22Rv1 (cell line): ENCODE measurements around the gene RLN3.

Experiments
- H3K27ac ChIP-seq: fragments of 450-650 bp; 2 replicates; pipeline ENCODE4 v1.5.1; 2017
- ZFX ChIP-seq: fragments of 450-650 bp; IDR thresholded peaks from 2 replicates; pipeline ENCODE4 v1.6.1; 2017; ENCODE audit warnings: antibody characterized with exemption, borderline replicate concordance
- TF ChIP-seq, protein P1 (sequence below): fragments of 450-650 bp; IDR thresholded peaks from 2 replicates; pipeline ENCODE4 v1.5.1; 2017; ENCODE audit warnings: mild to moderate bottlenecking

Gene RLN3

DNA sequence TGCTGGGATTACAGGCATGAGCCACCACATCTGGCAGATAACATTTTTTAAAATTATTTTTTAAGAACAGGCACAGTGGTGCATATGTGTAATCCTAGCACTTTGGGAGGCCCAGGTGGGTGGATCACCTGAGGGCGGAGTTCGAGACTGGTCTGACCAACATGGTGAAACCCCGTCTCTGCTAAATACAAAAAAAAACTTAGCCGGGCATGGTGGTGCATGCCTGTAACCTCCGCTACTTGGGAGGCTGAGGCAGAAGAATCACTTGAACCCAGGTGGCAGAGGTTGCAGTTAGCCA is 34.6 kb downstream of the RLN3 start:
- TF ChIP-seq ZFX, result no peak
- TF ChIP-seq, protein P1, sequence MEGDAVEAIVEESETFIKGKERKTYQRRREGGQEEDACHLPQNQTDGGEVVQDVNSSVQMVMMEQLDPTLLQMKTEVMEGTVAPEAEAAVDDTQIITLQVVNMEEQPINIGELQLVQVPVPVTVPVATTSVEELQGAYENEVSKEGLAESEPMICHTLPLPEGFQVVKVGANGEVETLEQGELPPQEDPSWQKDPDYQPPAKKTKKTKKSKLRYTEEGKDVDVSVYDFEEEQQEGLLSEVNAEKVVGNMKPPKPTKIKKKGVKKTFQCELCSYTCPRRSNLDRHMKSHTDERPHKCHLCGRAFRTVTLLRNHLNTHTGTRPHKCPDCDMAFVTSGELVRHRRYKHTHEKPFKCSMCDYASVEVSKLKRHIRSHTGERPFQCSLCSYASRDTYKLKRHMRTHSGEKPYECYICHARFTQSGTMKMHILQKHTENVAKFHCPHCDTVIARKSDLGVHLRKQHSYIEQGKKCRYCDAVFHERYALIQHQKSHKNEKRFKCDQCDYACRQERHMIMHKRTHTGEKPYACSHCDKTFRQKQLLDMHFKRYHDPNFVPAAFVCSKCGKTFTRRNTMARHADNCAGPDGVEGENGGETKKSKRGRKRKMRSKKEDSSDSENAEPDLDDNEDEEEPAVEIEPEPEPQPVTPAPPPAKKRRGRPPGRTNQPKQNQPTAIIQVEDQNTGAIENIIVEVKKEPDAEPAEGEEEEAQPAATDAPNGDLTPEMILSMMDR, result no peak
- no peak overlapping the region for H3K27ac ChIP-seq

DNA sequence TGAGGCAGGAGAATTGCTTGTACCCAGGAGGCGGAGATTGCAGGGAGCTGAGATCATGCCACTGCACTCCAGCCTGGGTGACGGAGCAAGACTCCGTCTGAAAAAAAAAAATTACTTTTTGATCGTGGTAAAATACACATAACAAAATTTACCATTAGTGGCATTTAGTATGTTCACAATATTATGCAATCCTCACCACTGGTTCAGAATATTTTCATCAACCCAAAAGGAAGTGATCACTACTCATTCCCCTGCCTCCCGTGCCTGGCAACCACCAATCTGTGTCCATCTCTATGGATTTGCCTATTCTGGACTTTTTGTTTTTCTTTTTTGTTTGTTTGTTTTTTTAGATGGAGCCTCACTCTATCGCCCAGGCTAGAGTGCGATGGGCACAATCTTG is 35.2 kb downstream of the RLN3 start:
- TF ChIP-seq, protein P1, result no peak
- no peak for TF ChIP-seq ZFX

DNA sequence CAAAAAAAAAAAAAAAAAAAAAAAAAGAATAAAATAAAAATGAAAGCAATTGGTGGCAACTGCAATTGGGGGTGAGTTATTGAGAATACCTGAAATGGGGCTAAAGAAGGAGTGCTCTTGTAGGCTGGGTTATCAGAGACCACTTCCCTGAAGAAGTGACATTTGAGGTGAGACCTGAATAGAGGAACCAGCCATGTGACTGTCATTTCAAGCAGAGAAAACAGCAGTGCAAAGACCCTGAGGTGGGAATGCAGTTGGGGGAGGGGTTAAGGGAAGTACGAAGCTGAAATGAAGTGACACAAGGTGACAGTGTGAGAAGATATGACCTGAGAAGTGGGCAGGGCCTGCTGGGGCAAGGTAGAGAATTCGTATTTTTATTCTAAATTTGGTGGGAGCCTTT is 38.2 kb downstream of the RLN3 start:
- H3K27ac ChIP-seq, result no peak overlapping the region
- no peak for TF ChIP-seq ZFX
- TF ChIP-seq, protein P1, result no peak

More for the DNA sequence above, 35.2 kb downstream of the RLN3 start:
- H3K27ac ChIP-seq, result no peak overlapping the region

DNA sequence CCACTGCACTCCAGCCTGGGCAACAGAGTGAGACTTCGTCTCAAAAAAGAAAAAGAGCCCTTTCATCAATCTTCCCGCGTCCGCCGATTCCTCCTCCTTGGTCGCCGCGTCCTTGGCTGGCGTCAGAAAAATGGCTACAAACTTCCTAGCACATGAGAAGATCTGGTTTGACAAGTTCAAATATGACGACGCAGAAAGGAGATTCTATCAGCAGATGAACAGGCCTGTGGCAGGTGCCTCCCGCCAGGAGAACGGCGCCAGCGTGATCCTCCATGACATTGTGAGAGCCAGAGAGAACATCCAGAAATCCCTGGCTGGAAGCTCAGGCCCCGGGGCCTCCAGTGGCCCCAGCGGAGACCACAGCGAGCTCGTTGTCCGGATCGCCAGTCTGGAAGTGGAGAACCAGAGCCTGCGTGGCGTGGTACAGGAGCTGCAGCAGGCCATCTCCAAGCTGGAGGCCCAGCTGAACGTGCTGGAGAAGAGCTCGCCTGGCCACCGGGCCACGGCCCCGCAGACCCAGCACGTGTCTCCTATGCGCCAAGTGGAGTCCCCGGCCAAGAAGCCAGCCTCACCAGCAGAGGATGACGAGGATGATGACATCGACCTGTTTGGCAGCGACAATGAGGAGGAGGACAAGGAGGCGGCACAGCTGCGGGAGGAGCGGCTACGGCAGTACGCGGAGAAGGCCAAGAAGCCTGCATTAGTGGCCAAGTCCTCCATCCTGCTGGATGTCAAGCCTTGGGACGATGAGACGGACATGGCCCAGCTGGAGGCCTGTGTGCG is 42.5 kb downstream of the RLN3 start:
- no peak for TF ChIP-seq ZFX
- TF ChIP-seq, protein P1, result no peak
- no peak overlapping the region for H3K27ac ChIP-seq

DNA sequence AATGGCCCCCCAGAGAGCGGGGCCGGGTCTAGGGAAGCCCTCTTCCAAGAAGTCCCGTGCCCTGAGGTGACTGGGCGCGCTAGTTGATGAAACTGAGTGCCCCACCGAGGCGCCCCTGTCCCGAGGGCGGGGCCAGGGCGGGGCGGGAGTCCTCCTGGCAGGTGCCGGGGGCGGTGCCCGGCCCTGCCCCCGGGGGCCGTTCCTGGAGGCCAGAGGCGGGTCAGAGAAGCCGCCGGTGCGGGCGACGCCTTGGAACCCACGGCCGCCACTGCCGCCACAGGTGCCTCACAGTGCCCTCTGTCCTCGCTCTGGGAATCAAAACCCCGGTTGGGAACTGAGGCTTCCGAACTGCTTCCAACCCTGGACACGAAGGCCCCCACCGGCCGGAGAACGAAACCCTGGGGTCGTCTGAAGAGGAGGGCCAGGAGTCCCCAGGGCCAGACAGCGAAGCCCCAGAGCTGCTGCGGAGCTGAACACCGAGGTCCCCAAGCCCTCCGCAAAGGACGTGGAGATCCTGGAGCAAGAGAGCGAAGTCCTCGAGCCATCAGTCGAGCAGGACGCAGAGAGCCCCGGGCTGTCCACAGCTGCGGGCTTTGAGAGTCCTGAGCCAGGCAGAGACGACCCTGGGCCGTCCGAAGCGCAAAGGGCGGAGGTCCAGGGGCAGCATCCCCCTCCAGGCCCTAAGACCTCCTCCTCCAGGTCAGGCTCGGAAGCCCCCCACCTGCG is 44.8 kb downstream of the RLN3 start, which contains the start of gene MISP3:
Gene MISP3 (plus strand): TSS at position 252 of the 726 bp plus-strand sequence. CDS start 524 bp downstream, outside the sequence.
- peak within 1 kb of the TSS; percentile 90 for H3K27ac ChIP-seq
- TF ChIP-seq, protein P1, result no peak
- no peak for TF ChIP-seq ZFX

DNA sequence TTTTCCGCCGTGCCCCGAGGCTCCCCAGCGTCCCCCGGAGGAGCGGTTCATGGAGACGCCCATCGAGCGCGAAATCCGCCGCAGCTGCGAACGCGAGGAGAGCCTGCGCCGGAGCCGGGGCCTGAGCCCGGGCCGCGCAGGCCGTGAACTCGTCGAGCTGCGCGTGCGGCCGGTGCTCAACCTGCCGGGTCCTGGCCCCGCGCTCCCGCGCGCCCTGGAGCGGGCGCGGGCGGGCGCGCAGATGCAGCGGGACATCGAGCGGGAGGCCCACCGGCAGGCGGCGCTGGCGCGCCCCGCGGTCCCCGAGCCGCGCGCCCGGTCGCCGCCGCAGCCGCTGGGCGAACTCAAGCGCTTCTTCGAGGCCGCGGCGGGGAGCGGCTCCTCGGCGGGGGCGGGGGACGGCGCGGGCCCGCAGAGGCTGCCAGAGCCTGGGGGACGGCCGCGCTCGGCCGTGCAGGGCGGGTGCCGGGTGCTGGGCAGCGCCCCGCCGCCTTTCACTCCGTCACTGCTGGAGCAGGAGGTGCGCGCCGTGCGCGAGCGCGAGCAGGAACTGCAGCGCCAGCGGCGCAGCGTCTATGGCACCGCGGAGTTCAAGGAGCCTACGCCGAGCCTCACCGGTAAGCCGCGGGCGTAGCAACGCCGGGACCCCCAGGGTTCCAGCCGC is 45.4 kb downstream of the RLN3 start:
- TF ChIP-seq, protein P1, result peak; percentile 98
- TF ChIP-seq ZFX, result no peak
- peak overlapping the region; percentile 90 for H3K27ac ChIP-seq
